ENCODE data around the gene TMEM190.

- TF ChIP-seq CTCF (conservative IDR thresholded peaks at IDR 0.05; ENCODE audit: low read depth, low read length) (no peak), EZH2 (IDR thresholded peaks at IDR 0.05; ENCODE audit: borderline replicate concordance, low read depth, low read length, poor library complexity, severe bottlenecking) (no peak)
These were observed 6.8 kb upstream of the TMEM190 start for GRCh38 chr19:55369653-55370304.

All from A673 (cell line).